Heart left ventricle (tissue), 16 donors: ENCODE measurements around the gene LRRC70. TPM values are rescaled to one million over a fixed set of nuclear protein-coding genes. Genes with fewer than 3 reads are reported as not detected.

Experiments used
- ATAC-seq, 4 donors: fragments of 200-7000 bp; cut with Tn5 transposase; one replicate each; pipeline ENCODE4 v1.9.1; 2020 to 2022; ENCODE audit warnings: moderate library complexity in 4 of 4, mild to moderate bottlenecking in 3 of 4, moderate number of reproducible peaks in 1 of 4
- DNase-seq, 5 donors: peaks; one replicate each; pipeline ENCODE4 v3.0.0-alpha.2; 2020
- H3K27ac ChIP-seq, 12 donors: fragments of 200-600 bp; sonication (generic) in 4 of 12; one replicate each; pipeline versions ENCODE4 v1.5.0 to v1.8.0; 2016 to 2022; ENCODE audit warnings: mild to moderate bottlenecking in 2 of 12
- H3K27me3 ChIP-seq, 9 donors: fragments of 200-600 bp; sonication (generic) in 2 of 9; one replicate each; pipeline versions ENCODE4 v1.5.1 to v1.8.0; 2016 to 2022; ENCODE audit warnings: mild to moderate bottlenecking in 3 of 9
- H3K36me3 ChIP-seq, 9 donors: fragments of 200-600 bp; sonication (generic) in 2 of 9; one replicate each; pipeline versions ENCODE4 v1.5.0 to v1.8.0; 2018 to 2022; ENCODE audit warnings: mild to moderate bottlenecking in 2 of 9
- H3K4me1 ChIP-seq, 12 donors: fragments of 200-600 bp; sonication (generic) in 4 of 12; one replicate each; pipeline versions ENCODE4 v1.5.0 to v1.8.0; 2016 to 2022; ENCODE audit warnings: mild to moderate bottlenecking in 3 of 12
- H3K4me3 ChIP-seq, 12 donors: fragments of 200-600 bp; sonication (generic) in 4 of 12; one replicate each; pipeline versions ENCODE4 v1.5.0 to v1.8.0; 2017 to 2022; ENCODE audit warnings: mild to moderate bottlenecking in 9 of 12, moderate library complexity in 4 of 12
- H3K9me3 ChIP-seq, 12 donors: fragments of 200-600 bp; sonication (generic) in 4 of 12; one replicate each; pipeline versions ENCODE4 v1.5.0 to v1.8.0; 2016 to 2022; ENCODE audit warnings: mild to moderate bottlenecking in 1 of 12
- POLR2A ChIP-seq, 2 donors: fragments of 450-650 bp; IDR thresholded peaks; one replicate each; pipeline ENCODE4 v1.6.1; 2017; ENCODE audit warnings: antibody characterized with exemption in 2 of 2, mild to moderate bottlenecking in 2 of 2, moderate library complexity in 2 of 2
- WGBS, 4 donors: extraction: QIAGEN DNeasy Blood & Tissue Kit in 2 of 4; methylation state at CpG; one replicate each; pipeline versions ENCODE4 v1.1.5 to v1.1.7; 2013 to 2018; 5-methylcytosine and 5-hydroxymethylcytosine counted together
- intact Hi-C, 10 donors: fragments of 100-400 bp; cut with DNase I; formaldehyde crosslinking; loops; one replicate each; pipeline versions ENCODE4 v1.11.1 to v1.14.2; 2022
- polyA plus RNA-seq, 2 donors: library from polyadenylated mRNA; stranded (reverse); fragments of 200-250 nt; gene quantifications; one replicate each; pipeline ENCODE4 v1.2.3, GENCODE V29; 2013
- total RNA-seq, 9 donors: library from RNA; depleted of rRNA in 2 of 9; stranded (reverse); fragments of >200 nt in 2 of 9; fragmentation: NEBNext Ultra II Directional in 3 of 9; extraction: Animal tissue kit (Norgen Biotek cat#: 25700) in 3 of 9; gene quantifications; one replicate each; pipeline versions ENCODE4 v1.1.0 to v1.2.4, GENCODE V29; 2016 to 2023
- TF ChIP-seq, protein P1 (sequence below), 12 donors: fragments of 200-600 bp; sonication (generic) in 4 of 12; IDR thresholded peaks; one replicate each; pipeline versions ENCODE4 v1.5.0 to v1.8.0; 2018 to 2022; ENCODE audit warnings: antibody characterized with exemption in 12 of 12, mild to moderate bottlenecking in 5 of 12
- donor health status: ischemic (EF 13 %, LVEDD 7.1; RV severe dilation, severe dysfunction).
- donor health status: healthy with polysubstance abuse.
- donor health status: DM: no; HTN: yes; CAD: no.
- donor health status: DM: no; HTN: no; CAD: no.
- donor health status: ischemic (EF 25% LVEDD 6.9; RV normal size, moderate dysfunction).
- donor health status: ischemic (EF 25% LVEDD 5.7; RV mildly dilated, moderate dysfunction).
- donor health status: healthy.
- donor health status: DM: yes; HTN: yes; CAD: no.
- donor health status: ischemic (EF 35%, LVEDD 5.7; RV mildly dilated, moderate dysfunction).
- donor health status: nonischemic (EF 11% LVEDD 7.7; RV severe dilation, severe dysfunction).
- donor health status: DM: yes; HTN: yes; CAD: no.
- donor health status: PGD.
- donor health status: ischemic (EF 29% LVEDD 5.4; RV normal size, mild dysfunction).
- donor health status: nonischemic (EF 23%, LVEDD 6.1; RV moderate dilation, normal function).

The LRRC70 gene
- total and polyA plus RNA-seq, 11 donors: 0.37 to 2.3 (median 1.4) TPM

DNA sequence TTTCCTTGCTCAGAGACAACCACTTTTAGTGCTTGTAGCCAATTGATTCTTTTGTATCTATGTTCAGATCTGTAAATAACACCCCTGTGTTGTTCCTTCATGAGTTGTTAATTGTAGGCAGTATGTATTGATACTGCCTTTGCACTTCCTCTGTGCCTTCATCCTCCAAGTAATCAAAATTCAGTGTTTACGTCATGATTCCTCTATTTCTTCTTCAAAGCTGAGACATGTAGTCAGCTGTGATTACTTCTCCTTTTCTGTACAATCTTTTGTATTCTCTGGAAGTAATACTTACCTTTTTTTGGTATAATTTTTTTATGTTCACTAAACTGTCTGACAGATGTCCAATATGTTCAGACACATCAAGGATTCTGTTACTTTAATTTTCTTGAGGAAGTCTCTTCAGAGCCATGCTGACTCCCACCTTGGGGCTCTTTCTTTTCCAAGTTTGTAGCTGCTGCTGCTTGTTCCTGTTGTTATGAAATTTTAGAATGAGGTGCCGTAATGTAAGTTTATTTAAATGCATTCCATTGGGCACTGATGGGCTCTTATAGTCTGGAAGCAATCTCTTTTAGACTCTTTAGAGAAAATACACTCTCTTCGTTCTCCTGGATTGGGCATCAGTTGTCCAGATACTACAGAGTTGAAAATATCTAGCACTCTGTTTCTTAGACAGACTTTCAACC, 30.5 kb upstream of the LRRC70 start:
- intact Hi-C loops: no loop called here
- H3K27ac ChIP-seq: peak overlapping the region in 3 of 12 donors; percentile 19 to 62 (median 21)
- ATAC-seq: peak in 1 of 4 donors; percentile 48

DNA sequence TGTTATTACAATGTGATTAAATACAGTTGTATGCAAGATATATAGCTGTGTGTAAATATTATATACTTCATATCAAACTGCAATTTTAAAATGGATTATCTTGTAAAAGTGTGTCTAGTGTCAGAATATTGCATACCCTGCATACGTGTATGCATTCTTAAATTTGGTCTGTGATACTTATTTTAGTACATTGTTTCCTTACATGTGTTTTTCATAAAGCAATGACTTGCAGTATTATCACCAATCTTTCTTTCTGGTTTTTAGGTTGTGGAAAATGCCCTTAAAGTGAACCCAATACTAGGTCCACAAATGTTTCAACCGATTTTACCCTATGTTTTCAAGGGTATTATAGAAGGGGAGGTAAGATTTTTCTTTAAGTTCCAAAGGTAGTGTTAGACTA, 28.5 kb upstream of the LRRC70 start:
- WGBS, 4 donors: 92 to 96% (median 93%) methylated on average over 2 of the region's 2 CpGs
- ATAC-seq: no peak
- no peaks in the 10 kb centered on the region for H3K27me3 ChIP-seq
- H3K9me3 ChIP-seq: peaks cover 0 to 2% (median 0%) of the 10 kb centered on the region in 12 donors
- TF ChIP-seq, protein P1, sequence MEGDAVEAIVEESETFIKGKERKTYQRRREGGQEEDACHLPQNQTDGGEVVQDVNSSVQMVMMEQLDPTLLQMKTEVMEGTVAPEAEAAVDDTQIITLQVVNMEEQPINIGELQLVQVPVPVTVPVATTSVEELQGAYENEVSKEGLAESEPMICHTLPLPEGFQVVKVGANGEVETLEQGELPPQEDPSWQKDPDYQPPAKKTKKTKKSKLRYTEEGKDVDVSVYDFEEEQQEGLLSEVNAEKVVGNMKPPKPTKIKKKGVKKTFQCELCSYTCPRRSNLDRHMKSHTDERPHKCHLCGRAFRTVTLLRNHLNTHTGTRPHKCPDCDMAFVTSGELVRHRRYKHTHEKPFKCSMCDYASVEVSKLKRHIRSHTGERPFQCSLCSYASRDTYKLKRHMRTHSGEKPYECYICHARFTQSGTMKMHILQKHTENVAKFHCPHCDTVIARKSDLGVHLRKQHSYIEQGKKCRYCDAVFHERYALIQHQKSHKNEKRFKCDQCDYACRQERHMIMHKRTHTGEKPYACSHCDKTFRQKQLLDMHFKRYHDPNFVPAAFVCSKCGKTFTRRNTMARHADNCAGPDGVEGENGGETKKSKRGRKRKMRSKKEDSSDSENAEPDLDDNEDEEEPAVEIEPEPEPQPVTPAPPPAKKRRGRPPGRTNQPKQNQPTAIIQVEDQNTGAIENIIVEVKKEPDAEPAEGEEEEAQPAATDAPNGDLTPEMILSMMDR (IDR thresholded peaks at IDR 0.05): no peak
- no peak for TF ChIP-seq POLR2A (IDR thresholded peaks at IDR 0.05)
- H3K27ac ChIP-seq: no peak overlapping the region
- H3K4me3 ChIP-seq: no peak overlapping the region
- H3K36me3 ChIP-seq: peaks cover 0 to 33% (median 2%) of the 10 kb centered on the region in 9 donors
- no peak for DNase-seq
- H3K4me1 ChIP-seq: peaks cover 0 to 15% (median 0%) of the 10 kb centered on the region in 12 donors
- intact Hi-C loops: no loop called here

More for the DNA sequence above, 30.5 kb upstream of the LRRC70 start:
- peaks cover 0 to 2% (median 0%) of the 10 kb centered on the region in 12 donors for H3K9me3 ChIP-seq
- peaks cover 0 to 36% (median 2%) of the 10 kb centered on the region in 9 donors for H3K36me3 ChIP-seq
- H3K27me3 ChIP-seq: no peaks in the 10 kb centered on the region
- H3K4me1 ChIP-seq: peaks cover 0 to 15% (median 0%) of the 10 kb centered on the region in 12 donors
- 55 to 67% (median 63%) methylated on average over 3 of the region's 3 CpGs for WGBS, 4 donors
- H3K4me3 ChIP-seq: no peak overlapping the region
- no peak for TF ChIP-seq POLR2A (IDR thresholded peaks at IDR 0.05)
- TF ChIP-seq, protein P1 (IDR thresholded peaks at IDR 0.05): no peak
- DNase-seq: no peak

DNA sequence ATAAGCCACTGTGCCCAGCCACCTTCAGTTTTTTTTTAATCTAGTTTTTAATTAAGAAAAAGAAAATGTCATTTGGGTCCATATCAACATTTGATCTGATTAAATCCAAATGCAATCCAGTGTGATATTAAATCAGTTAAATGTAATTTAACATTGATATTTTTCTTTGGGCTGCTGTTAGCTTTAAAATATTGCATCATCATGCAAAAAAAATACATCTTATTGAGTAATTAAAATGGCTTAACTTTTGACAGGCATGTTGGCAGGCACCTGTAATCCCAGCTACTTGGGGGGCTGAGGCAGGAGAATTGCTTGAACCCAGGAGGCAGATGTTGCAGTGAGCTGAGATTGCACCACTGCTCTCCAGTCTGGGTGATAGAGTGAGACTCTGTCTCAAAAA, 22.7 kb upstream of the LRRC70 start:
- H3K27ac ChIP-seq: no peak overlapping the region
- TF ChIP-seq POLR2A (IDR thresholded peaks at IDR 0.05): no peak
- TF ChIP-seq, protein P1 (IDR thresholded peaks at IDR 0.05): no peak
- H3K4me3 ChIP-seq: no peak overlapping the region
- peaks cover 0 to 33% (median 6%) of the 10 kb centered on the region in 9 donors for H3K36me3 ChIP-seq
- H3K9me3 ChIP-seq: no peaks in the 10 kb centered on the region
- ATAC-seq (no peak), DNase-seq (no peak)
- no peaks in the 10 kb centered on the region for H3K27me3 ChIP-seq
- intact Hi-C loops: no loop called here
- H3K4me1 ChIP-seq: no peaks in the 10 kb centered on the region

DNA sequence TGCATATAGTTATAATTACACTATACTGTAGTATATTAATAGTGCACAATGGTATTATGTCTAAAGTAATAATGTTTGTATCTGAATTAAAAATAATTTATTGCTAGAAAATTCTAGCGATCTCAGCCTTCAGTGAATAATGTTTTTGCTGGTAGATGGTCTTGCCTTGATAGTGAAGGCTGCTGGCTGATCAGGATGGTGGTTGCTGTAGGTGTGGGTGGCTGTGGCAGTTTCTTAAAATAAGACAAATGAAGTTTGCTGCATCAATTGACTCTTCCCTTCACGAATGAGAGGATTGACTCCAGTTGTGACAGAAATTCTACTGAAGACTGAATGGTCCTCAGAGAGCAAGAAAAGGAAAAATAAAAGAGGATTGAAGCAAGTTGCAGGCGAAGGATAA, 19.7 kb upstream of the LRRC70 start:
- WGBS, 4 donors: 90 to 99% (median 95%) methylated on average over 3 of the region's 3 CpGs
- no peak overlapping the region for H3K4me3 ChIP-seq
- H3K4me1 ChIP-seq: no peaks in the 10 kb centered on the region
- H3K27ac ChIP-seq: no peak overlapping the region
- TF ChIP-seq, protein P1 (IDR thresholded peaks at IDR 0.05): no peak
- TF ChIP-seq POLR2A (IDR thresholded peaks at IDR 0.05): no peak
- no peaks in the 10 kb centered on the region for H3K9me3 ChIP-seq
- H3K36me3 ChIP-seq: peaks cover 0 to 29% (median 8%) of the 10 kb centered on the region in 9 donors
- ATAC-seq (no peak), DNase-seq (no peak)
- intact Hi-C loops: no loop called here
- no peaks in the 10 kb centered on the region for H3K27me3 ChIP-seq
